ENCODE data around the gene EPC2.
"Not testable (repeated sequence)": the region's sequence is repeated elsewhere in the genome, so short reads cannot be mapped to it uniquely, and the experiment has no call there.

EPC2 gene

DNA sequence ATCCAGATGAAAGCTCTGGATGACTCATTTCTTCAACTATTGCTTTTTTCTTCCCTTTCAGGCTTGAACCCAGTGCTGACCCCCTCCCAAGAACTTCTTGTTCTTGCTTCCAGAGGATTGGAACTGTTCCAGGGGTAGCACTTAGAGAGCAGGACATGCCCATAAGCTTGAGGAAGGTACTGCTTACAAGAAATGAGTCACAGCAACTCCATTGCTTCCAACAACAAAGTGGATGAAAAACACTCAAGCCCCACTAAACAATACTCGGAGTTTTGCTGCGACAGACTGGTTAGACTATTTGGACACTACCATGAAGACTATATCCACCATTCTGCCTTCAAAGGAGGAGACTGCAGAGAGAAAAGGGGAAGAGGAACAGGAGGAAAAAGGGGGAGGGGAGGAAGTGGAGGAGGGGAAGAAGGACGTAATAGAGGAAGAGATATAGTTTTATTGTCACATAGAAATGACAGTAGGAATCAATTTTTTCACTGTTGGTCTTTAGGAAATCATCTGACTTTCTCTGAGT lies 1.6 kb upstream of the EPC2 start:
- ChIA-PET CTCF (no interaction called here), POLR2A (no interaction called here)

DNA sequence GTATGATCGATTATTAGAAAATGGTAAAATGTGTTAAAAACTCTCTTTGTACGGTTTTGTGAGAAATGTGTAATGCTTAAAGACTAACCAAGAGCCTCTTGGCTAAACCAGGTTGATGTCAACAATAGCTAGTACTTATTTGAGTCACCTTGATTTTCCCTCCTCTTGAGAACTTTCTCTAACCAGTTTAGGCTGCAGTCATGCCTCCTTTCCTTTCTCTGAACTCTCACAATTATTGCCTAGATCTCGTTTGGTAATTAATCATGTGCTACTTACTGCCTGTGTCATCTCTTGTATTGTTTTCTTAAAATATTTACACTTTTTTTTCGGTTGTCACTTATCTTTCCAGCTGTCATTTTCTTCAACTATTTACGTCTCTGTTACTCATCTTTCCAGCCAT lies 1.1 kb upstream of the EPC2 start:
- TF ChIP-seq SUZ12 (IDR thresholded peaks at IDR 0.05): no peak
- TF ChIP-seq, protein P1, sequence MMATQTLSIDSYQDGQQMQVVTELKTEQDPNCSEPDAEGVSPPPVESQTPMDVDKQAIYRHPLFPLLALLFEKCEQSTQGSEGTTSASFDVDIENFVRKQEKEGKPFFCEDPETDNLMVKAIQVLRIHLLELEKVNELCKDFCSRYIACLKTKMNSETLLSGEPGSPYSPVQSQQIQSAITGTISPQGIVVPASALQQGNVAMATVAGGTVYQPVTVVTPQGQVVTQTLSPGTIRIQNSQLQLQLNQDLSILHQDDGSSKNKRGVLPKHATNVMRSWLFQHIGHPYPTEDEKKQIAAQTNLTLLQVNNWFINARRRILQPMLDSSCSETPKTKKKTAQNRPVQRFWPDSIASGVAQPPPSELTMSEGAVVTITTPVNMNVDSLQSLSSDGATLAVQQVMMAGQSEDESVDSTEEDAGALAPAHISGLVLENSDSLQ (IDR thresholded peaks at IDR 0.05): peak; percentile 74
- TF ChIP-seq BHLHE40 (IDR thresholded peaks at IDR 0.05; ENCODE audit: borderline replicate concordance): no peak
- no peak for TF ChIP-seq ZNF384 (IDR thresholded peaks at IDR 0.05)
- no peak for DNase-seq (ENCODE audit: extremely low spot score)
- CTCF ChIA-PET: interaction anchor here (0.6 kb wide), 1 partner anchor 373 kb away, joined by 3 read pairs; no protein-coding TSS in a partner anchor
- POLR2A ChIA-PET: no interaction called here

More for the DNA sequence above, 1.6 kb upstream of the EPC2 start:
- DNase-seq (ENCODE audit: extremely low spot score): no peak
- TF ChIP-seq LEF1 (IDR thresholded peaks at IDR 0.05; ENCODE audit: borderline replicate concordance): no peak
- TF ChIP-seq SUZ12 (IDR thresholded peaks at IDR 0.05): no peak
- no peak for TF ChIP-seq FOXK2 (IDR thresholded peaks at IDR 0.05)
- TF ChIP-seq ZNF384 (IDR thresholded peaks at IDR 0.05): no peak
- TF ChIP-seq TARDBP (IDR thresholded peaks at IDR 0.05): no peak
- no peak for TF ChIP-seq FOXA1 (IDR thresholded peaks at IDR 0.05)
- TF ChIP-seq BHLHE40 (IDR thresholded peaks at IDR 0.05; ENCODE audit: borderline replicate concordance): no peak
- no peak for TF ChIP-seq L3MBTL2 (conservative IDR thresholded peaks at IDR 0.05)
- no peak for TF ChIP-seq CTBP1 (IDR thresholded peaks at IDR 0.05; ENCODE audit: borderline replicate concordance)
- no peak for TF ChIP-seq SP1 (IDR thresholded peaks at IDR 0.05)
- TF ChIP-seq, protein P1 (IDR thresholded peaks at IDR 0.05): no peak
- TF ChIP-seq NFRKB (IDR thresholded peaks at IDR 0.05): no peak
- TF ChIP-seq FOXM1 (IDR thresholded peaks at IDR 0.05; ENCODE audit: borderline replicate concordance): no peak
- no peak for TF ChIP-seq ELF4 (IDR thresholded peaks at IDR 0.05)
- TF ChIP-seq ARNT (IDR thresholded peaks at IDR 0.05): no peak
- no peak for TF ChIP-seq HDGF (IDR thresholded peaks at IDR 0.05; ENCODE audit: borderline replicate concordance)

DNA sequence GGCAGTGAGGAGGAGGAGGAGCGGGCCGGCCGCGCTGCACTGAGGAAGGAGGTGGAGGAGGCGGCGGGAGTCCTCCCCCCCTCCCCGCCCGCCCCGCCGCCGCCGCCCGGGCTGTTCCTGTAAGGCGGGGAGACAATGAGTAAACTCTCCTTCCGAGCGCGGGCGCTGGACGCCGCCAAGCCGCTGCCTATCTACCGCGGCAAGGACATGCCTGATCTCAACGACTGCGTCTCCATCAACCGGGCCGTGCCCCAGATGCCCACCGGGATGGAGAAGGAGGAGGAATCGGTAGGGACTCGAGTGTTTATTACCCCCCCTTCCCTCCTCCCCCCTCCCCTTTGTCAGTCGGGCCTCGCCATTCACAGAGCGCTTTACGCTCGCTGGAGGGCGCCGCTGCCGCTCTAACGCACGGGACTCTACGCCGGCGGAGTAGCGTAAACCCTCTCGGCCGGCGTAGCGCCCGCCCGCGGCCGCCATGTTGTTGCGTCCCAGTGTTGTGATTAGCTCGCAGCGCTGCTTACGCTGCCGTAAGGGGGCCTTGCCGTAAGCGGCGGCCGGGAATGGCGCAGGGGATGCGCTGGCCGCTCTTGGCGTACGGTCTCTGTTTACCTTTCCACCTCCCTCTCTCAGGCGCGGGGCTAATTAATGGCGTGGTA lies 460 bp downstream of the EPC2 start:
- DNase-seq (ENCODE audit: extremely low spot score): peak; percentile 74
- ChIA-PET CTCF (no interaction called here), POLR2A (interaction anchor here (0.6 to 1.5 kb wide), 4 partner anchors 13 to 91 kb away, joined by 3 to 10 read pairs (median 3); no protein-coding TSS in a partner anchor)
- TF ChIP-seq FOXA1 (IDR thresholded peaks at IDR 0.05) (no peak), FOXK2 (IDR thresholded peaks at IDR 0.05) (peak; percentile 75)

DNA sequence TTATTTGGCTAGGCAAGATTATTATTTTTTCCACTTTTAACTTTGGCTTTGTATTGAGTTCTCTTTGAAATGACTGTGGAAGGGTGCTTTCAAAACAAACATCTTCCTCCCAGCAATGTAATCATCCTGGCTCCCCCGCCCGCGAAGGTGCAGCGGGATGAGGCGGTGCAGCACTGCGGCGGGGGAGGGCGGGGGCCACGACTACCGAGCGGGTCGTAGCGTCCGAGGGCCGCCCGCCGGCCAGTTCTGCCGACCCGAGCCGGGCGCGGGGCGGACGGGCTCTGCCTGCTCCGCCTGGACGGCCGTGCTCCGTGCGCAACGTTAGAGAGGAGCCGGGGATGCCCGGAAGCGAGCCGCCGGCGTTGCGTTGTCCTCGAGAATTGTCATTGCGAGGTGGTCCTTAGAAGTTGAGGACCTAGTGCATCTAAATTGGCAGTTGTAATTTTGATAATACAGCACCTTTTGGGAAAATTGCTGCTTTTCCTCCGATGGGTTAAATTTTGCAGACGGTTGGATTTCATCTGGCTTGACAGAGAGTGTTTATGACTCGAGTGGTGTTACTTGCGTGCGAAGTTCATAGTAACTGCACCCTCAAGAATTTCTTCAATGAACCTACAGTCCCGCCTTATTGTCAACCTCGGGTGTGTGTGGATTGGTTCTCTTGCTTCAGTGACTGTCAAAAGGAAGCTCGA lies 1.1 kb downstream of the EPC2 start:
- ChIA-PET POLR2A (interaction anchor here (0.6 to 1.5 kb wide), 5 partner anchors 12 to 92 kb away, joined by 3 to 10 read pairs (median 3); no protein-coding TSS in a partner anchor), CTCF (no interaction called here)
- TF ChIP-seq FOXK2 (IDR thresholded peaks at IDR 0.05) (no peak), TARDBP (IDR thresholded peaks at IDR 0.05) (no peak), ARNT (IDR thresholded peaks at IDR 0.05) (peak; percentile 63; the same call in 1 of the 2 replicates), SUZ12 (IDR thresholded peaks at IDR 0.05) (no peak), NFRKB (IDR thresholded peaks at IDR 0.05) (no peak), L3MBTL2 (conservative IDR thresholded peaks at IDR 0.05) (no peak), BHLHE40 (IDR thresholded peaks at IDR 0.05; ENCODE audit: borderline replicate concordance) (no peak), ELF4 (IDR thresholded peaks at IDR 0.05) (no peak), FOXA1 (IDR thresholded peaks at IDR 0.05) (no peak)
- TF ChIP-seq, protein P1 (IDR thresholded peaks at IDR 0.05): peak; percentile 93
- DNase-seq (ENCODE audit: extremely low spot score): peak; percentile 59

DNA sequence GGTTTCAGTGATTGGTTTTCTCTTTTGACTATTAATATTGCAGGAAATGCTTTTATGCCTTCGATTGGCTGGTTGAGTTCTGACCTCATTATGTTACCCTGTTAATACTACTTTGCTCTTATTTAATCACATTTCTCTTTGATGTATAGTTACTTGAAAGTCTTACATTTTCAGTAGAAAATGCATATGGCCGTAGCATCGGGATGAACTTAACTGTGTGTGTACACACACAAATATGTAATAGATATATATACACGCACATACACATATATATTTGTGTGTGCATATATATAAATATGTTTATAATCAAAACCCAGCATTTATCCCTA lies 1.6 kb downstream of the EPC2 start:
- no peak for TF ChIP-seq ELF4 (IDR thresholded peaks at IDR 0.05)
- TF ChIP-seq ZNF384 (IDR thresholded peaks at IDR 0.05): no peak
- no peak for TF ChIP-seq NFRKB (IDR thresholded peaks at IDR 0.05)
- TF ChIP-seq, protein P1 (IDR thresholded peaks at IDR 0.05): no peak
- no peak for TF ChIP-seq SUZ12 (IDR thresholded peaks at IDR 0.05)
- no peak for TF ChIP-seq CTBP1 (IDR thresholded peaks at IDR 0.05; ENCODE audit: borderline replicate concordance)
- no peak for TF ChIP-seq SP1 (IDR thresholded peaks at IDR 0.05)
- no peak for TF ChIP-seq FOXA1 (IDR thresholded peaks at IDR 0.05)
- TF ChIP-seq HDGF (IDR thresholded peaks at IDR 0.05; ENCODE audit: borderline replicate concordance): no peak
- no peak for TF ChIP-seq FOXM1 (IDR thresholded peaks at IDR 0.05; ENCODE audit: borderline replicate concordance)
- no peak for TF ChIP-seq ARNT (IDR thresholded peaks at IDR 0.05)
- TF ChIP-seq BHLHE40 (IDR thresholded peaks at IDR 0.05; ENCODE audit: borderline replicate concordance): no peak
- TF ChIP-seq FOXK2 (IDR thresholded peaks at IDR 0.05): no peak
- TF ChIP-seq TARDBP (IDR thresholded peaks at IDR 0.05): no peak
- TF ChIP-seq LEF1 (IDR thresholded peaks at IDR 0.05; ENCODE audit: borderline replicate concordance): no peak
- no peak for TF ChIP-seq L3MBTL2 (conservative IDR thresholded peaks at IDR 0.05)
- POLR2A ChIA-PET: interaction anchor here (0.6 to 1.5 kb wide), 3 partner anchors 11 to 32 kb away, joined by 3 to 10 read pairs (median 3); no protein-coding TSS in a partner anchor

DNA sequence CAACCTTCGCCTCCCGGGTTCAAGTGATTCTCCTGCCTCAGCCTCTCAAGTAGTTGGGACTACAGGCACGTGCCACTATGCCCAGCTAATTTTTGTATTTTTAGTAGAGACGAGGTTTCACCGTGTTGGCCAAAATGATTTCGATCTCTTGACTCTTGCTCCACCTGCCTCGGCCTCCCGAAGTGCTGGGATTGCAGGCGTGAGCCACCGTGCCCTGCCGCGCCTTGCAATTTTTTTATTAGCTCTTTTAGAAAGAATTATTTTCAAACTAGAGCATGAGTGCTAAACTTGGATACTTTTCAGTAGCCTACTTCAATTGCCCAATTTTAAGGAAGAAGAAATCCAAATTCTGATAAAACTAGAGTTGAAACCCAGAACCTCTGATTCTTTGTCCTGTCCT lies 3.2 kb downstream of the EPC2 start:
- POLR2A ChIA-PET; DNase-seq (ENCODE audit: extremely low spot score); CTCF ChIA-PET: not testable (repeated sequence)

More for the DNA sequence above, 1.6 kb downstream of the EPC2 start:
- CTCF ChIA-PET: no interaction called here
- no peak for DNase-seq (ENCODE audit: extremely low spot score)
